Measurements from ENCODE around the gene KRT85.

GRCh38 chr12:52341066-52341580, 26.2 kb downstream of the KRT85 start:
- TF ChIP-seq, protein P1, sequence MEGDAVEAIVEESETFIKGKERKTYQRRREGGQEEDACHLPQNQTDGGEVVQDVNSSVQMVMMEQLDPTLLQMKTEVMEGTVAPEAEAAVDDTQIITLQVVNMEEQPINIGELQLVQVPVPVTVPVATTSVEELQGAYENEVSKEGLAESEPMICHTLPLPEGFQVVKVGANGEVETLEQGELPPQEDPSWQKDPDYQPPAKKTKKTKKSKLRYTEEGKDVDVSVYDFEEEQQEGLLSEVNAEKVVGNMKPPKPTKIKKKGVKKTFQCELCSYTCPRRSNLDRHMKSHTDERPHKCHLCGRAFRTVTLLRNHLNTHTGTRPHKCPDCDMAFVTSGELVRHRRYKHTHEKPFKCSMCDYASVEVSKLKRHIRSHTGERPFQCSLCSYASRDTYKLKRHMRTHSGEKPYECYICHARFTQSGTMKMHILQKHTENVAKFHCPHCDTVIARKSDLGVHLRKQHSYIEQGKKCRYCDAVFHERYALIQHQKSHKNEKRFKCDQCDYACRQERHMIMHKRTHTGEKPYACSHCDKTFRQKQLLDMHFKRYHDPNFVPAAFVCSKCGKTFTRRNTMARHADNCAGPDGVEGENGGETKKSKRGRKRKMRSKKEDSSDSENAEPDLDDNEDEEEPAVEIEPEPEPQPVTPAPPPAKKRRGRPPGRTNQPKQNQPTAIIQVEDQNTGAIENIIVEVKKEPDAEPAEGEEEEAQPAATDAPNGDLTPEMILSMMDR (optimal IDR thresholded peaks at IDR 0.05 in 1 of 3, IDR thresholded peaks at IDR 0.05 in 1 of 3, conservative IDR thresholded peaks at IDR 0.05 in 1 of 3; ENCODE audit: extremely low read depth in 1 of 3, insufficient read depth in 2 of 3, low read length in 3 of 3): no peak
- no peak for TF ChIP-seq EZH2 (IDR thresholded peaks at IDR 0.05; ENCODE audit: low read length)

All from keratinocyte (primary cell).